Cardiac fibroblast (primary cell): ENCODE measurements around the gene HMCN2.

Experiments
- DNase-seq, 2 donors: peaks; one replicate each; pipeline versions ENCODE4 v3.0.0 to v3.0.0-alpha.2; 2010; ENCODE audit warnings: low read depth in 2 of 2
- H3K4me3 ChIP-seq, 2 donors: replicated peaks in 1 of 2; 1 replicate in 1 of 2; 2 replicates in 1 of 2; pipeline ENCODE4 v1.5.1; 2011; ENCODE audit warnings: low read depth in 2 of 2, low read length in 2 of 2, mild to moderate bottlenecking in 2 of 2, moderate library complexity in 1 of 2
- CTCF ChIP-seq: IDR thresholded peaks from one replicate; pipeline ENCODE4 v1.5.1; 2011; ENCODE audit warnings: low read depth, mild to moderate bottlenecking, low read length, inconsistent platforms

The HMCN2 gene

GRCh38 chr9:130391866-130392265, 126.3 kb downstream of the HMCN2 start:
- no peak for DNase-seq
- TF ChIP-seq CTCF, result no peak
- no peak overlapping the region for H3K4me3 ChIP-seq

DNA sequence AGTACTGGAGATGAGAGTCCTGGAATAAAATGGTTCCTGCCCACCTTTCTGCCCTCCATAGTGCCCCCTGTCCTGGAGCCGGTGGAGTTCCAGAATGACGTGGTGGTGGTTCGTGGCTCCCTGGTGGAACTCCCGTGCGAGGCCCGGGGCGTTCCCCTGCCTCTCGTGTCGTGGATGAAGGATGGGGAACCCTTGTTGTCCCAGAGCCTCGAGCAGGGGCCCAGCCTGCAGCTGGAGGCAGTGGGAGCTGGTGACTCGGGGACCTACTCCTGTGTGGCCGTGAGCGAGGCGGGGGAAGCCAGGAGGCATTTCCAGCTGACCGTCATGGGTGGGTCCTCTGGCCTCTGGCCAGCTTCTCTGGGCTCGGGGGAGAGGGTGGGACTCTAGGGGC, 128.1 kb downstream of the HMCN2 start:
- no peak overlapping the region for H3K4me3 ChIP-seq
- no peak for DNase-seq
- TF ChIP-seq CTCF, result no peak

DNA sequence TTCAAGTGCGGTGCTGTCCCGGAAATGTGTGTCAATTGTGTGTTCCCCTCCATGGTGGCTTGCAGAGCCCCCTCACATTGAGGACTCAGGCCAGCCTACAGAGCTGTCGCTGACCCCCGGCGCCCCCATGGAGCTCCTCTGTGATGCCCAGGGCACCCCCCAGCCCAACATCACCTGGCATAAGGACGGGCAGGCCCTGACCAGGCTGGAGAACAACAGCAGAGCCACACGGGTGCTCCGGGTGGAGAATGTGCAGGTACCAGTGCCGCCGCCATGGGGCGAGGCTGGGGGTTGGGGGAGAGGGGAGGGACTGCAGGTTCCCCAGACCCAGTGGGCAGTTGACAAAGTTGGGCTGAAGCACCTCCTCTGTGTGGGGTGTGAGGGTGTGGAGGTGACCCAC, 128.8 kb downstream of the HMCN2 start:
- TF ChIP-seq CTCF, result no peak
- no peak overlapping the region for H3K4me3 ChIP-seq
- DNase-seq, result no peak

DNA sequence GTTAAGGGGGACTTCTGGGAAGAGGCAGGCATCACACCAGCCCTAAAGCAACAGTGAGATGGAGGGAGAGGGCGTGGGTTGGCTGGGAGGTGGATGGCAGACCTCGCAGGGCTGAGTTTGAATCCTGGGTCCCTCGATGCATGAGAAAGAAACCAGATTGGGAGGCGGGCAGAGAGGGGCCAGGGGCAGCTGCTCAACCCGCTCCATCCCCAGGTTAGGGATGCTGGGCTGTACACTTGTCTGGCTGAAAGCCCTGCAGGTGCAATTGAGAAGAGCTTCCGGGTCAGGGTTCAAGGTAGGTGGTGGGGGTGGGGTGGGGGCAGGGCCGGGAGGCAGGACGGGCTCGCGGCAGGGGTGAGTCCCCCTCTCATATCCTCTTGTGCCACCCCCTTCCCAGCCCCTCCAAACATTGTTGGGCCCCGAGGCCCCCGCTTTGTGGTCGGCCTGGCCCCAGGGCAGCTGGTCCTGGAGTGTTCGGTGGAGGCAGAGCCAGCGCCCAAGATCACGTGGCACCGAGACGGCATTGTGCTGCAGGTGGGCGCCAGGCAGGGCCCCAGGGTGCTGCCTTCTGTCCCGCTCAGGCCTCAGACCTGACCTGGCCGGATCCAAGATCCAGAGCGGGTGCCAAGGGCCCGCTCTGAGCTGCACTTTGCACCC, 129.4 kb downstream of the HMCN2 start:
- TF ChIP-seq CTCF, result no peak
- no peak for DNase-seq
- no peak overlapping the region for H3K4me3 ChIP-seq

GRCh38 chr9:130395810-130396435, 130.4 kb downstream of the HMCN2 start:
- TF ChIP-seq CTCF, result no peak
- H3K4me3 ChIP-seq, result no peak overlapping the region
- DNase-seq, result no peak

DNA sequence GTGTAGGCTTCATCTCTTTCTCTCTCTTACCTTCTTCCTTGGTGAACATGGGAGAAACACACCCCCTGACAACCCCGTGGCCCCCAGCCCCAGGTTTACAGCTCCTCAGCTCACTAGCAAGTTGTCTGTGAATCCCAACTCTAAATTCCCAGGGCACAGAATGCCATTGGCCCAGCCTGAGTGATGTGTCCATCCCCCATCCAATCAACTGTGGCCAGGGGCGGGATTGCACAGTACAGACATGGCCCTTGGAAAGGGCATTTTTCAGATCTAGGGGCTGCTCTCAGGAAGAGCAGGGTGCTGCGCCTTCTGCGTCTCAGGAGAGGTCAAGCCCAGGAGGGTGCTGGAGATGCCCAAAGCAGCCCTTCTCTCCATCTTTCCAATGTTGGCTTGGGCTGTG, 131.0 kb downstream of the HMCN2 start:
- H3K4me3 ChIP-seq, result no peak overlapping the region
- TF ChIP-seq CTCF, result no peak
- DNase-seq, result no peak
